Measurements from ENCODE around the gene C11orf86.
A peak's percentile ranks its signal among the peaks of the same experiment; 100 is the strongest.
"Not testable (repeated sequence)": the region's sequence is repeated elsewhere in the genome, so short reads cannot be mapped to it uniquely, and the experiment has no call there.

C11orf86 gene

GRCh38 chr11:66992041-66992440 is 16.9 kb downstream of the C11orf86 start:
- no peak for DNase-seq

GRCh38 chr11:66996609-66997273 is 21.6 kb downstream of the C11orf86 start:
- DNase-seq, result no peak

- DNase-seq, result no peak
Observed at GRCh38 chr11:66999555-66999954, 24.5 kb downstream of the C11orf86 start.

- no peak for DNase-seq
Observed at GRCh38 chr11:67001332-67001731, 26.2 kb downstream of the C11orf86 start.

GRCh38 chr11:67002297-67002913 is 27.3 kb downstream of the C11orf86 start:
- peak; percentile 39 for DNase-seq

GRCh38 chr11:67002921-67003411 is 27.9 kb downstream of the C11orf86 start:
- DNase-seq, result no peak

GRCh38 chr11:67005200-67005599 is 30.1 kb downstream of the C11orf86 start:
- DNase-seq, result not testable (repeated sequence)

GRCh38 chr11:67006029-67006884 is 31.2 kb downstream of the C11orf86 start:
- DNase-seq, result no peak

GRCh38 chr11:67007126-67007525 is 32.0 kb downstream of the C11orf86 start:
- no peak for DNase-seq

GRCh38 chr11:67010296-67010905 is 35.3 kb downstream of the C11orf86 start:
- DNase-seq, result no peak

- DNase-seq, result no peak
Observed at GRCh38 chr11:67013511-67014045, 38.5 kb downstream of the C11orf86 start.

- DNase-seq, result no peak
Observed at GRCh38 chr11:67014343-67014742, 39.2 kb downstream of the C11orf86 start.

GRCh38 chr11:67015048-67015447 is 39.9 kb downstream of the C11orf86 start:
- DNase-seq, result no peak

- DNase-seq, result no peak
Observed at GRCh38 chr11:67016550-67016949, 41.4 kb downstream of the C11orf86 start.

- DNase-seq, result no peak
Observed at GRCh38 chr11:67020949-67021348, 45.8 kb downstream of the C11orf86 start.

GRCh38 chr11:67022341-67022933 is 47.3 kb downstream of the C11orf86 start:
- no peak for DNase-seq

GRCh38 chr11:67022961-67023956 is 48.2 kb downstream of the C11orf86 start, which contains the start of gene SYT12:
Gene SYT12 (plus strand): TSS chr11:67023134. CDS start chr11:67030145, 7,011 bp downstream.
- DNase-seq, result peak; percentile 56

GRCh38 chr11:67023957-67024353 is 48.9 kb downstream of the C11orf86 start:
- no peak for DNase-seq

GRCh38 chr11:67024410-67024809 is 49.3 kb downstream of the C11orf86 start:
- no peak for DNase-seq

- DNase-seq, result no peak
Observed at GRCh38 chr11:67024966-67025365, 49.9 kb downstream of the C11orf86 start.

GRCh38 chr11:67025750-67026149 is 50.6 kb downstream of the C11orf86 start:
- DNase-seq, result no peak

All from retina (tissue), 1 donor.